Tibial artery (tissue), 4 donors: ENCODE data around the gene RNASEH2A.

Experiments
- DNase-seq, 2 donors: peaks; one replicate each; pipeline ENCODE4 v3.0.0-alpha.2; 2019
- H3K27ac ChIP-seq, 2 donors: fragments of 200-600 bp; sonication (generic) in 1 of 2; 1 replicate in 1 of 2; 2 replicates in 1 of 2; pipeline ENCODE4 v1.5.1; 2018 to 2019; ENCODE audit warnings: mild to moderate bottlenecking in 1 of 2
- H3K27me3 ChIP-seq, 2 donors: fragments of 200-600 bp; sonication (generic) in 1 of 2; one replicate each; pipeline versions ENCODE4 v1.5.1 to v1.6.0; 2016 to 2019
- H3K36me3 ChIP-seq, 3 donors: fragments of 200-600 bp; sonication (generic) in 2 of 3; one replicate each; pipeline ENCODE4 v1.5.1; 2016 to 2019; ENCODE audit warnings: mild to moderate bottlenecking in 2 of 3
- H3K4me1 ChIP-seq, 4 donors: fragments of 200-600 bp; sonication (generic) in 2 of 4; 1 replicate in 3 of 4; 2 replicates in 1 of 4; pipeline ENCODE4 v1.5.1; 2016 to 2019
- H3K4me3 ChIP-seq, 2 donors: fragments of 200-600 bp; sonication (generic) in 1 of 2; 1 replicate in 1 of 2; 2 replicates in 1 of 2; pipeline ENCODE4 v1.5.1; 2018 to 2019; ENCODE audit warnings: mild to moderate bottlenecking in 2 of 2
- H3K9me3 ChIP-seq, 3 donors: fragments of 200-600 bp; sonication (generic) in 1 of 3; one replicate each; pipeline ENCODE4 v1.5.1; 2016 to 2019
- CTCF ChIP-seq, 2 experiments: fragments of 200-600 bp in 1 of 2; fragments of 450-650 bp in 1 of 2; IDR thresholded peaks; one replicate each; pipeline ENCODE4 v1.5.1; 2017 to 2019; ENCODE audit warnings: antibody characterized with exemption in 2 of 2, mild to moderate bottlenecking in 1 of 2, moderate library complexity in 1 of 2
- intact Hi-C: fragments of 100-400 bp; cut with DNase I; formaldehyde crosslinking; loops from one replicate; pipeline ENCODE4 v1.15.0; 2023; ENCODE audit warnings: low total_unique reads

RNASEH2A gene

GRCh38 chr19:12772323-12772722 is 34.1 kb upstream of the RNASEH2A start:
- Histone ChIP-seq H3K4me3 (no peak overlapping the region), H3K27ac (peak overlapping the region in 1 of 2 donors; percentile 13), H3K9me3 (no peaks in the 10 kb centered on the region), H3K4me1 (peaks cover 0 to 26% (median 15%) of the 10 kb centered on the region in 4 donors), H3K27me3 (no peaks in the 10 kb centered on the region), H3K36me3 (peaks cover 0 to 31% (median 0%) of the 10 kb centered on the region in 3 donors)
- DNase-seq = no peak
- intact Hi-C loops = no loop called here
- TF ChIP-seq CTCF (IDR thresholded peaks at IDR 0.05) = no peak

- intact Hi-C loops = no loop called here
- no peaks in the 10 kb centered on the region for H3K27me3 ChIP-seq
- no peak for DNase-seq
- H3K27ac ChIP-seq = peak overlapping the region in 1 of 2 donors; percentile 20
- peak in 1 of 2 experiments; percentile 21 for TF ChIP-seq CTCF (IDR thresholded peaks at IDR 0.05)
- no peaks in the 10 kb centered on the region for H3K9me3 ChIP-seq
- peaks cover 0 to 21% (median 0%) of the 10 kb centered on the region in 3 donors for H3K36me3 ChIP-seq
- H3K4me1 ChIP-seq = peaks cover 0 to 38% (median 22%) of the 10 kb centered on the region in 4 donors
- no peak overlapping the region for H3K4me3 ChIP-seq
Measured at GRCh38 chr19:12773571-12773970, 32.8 kb upstream of the RNASEH2A start.

- Histone ChIP-seq H3K9me3 (no peaks in the 10 kb centered on the region), H3K4me3 (peak within 1 kb of the TSS; percentile 62 to 90), H3K36me3 (peaks cover 0 to 16% (median 0%) of the 10 kb centered on the region in 3 donors), H3K27me3 (no peaks in the 10 kb centered on the region), H3K27ac (peak within 1 kb of the TSS; percentile 83 to 91), H3K4me1 (peaks cover 0 to 49% (median 35%) of the 10 kb centered on the region in 4 donors)
- intact Hi-C loops = no loop called here
- peak in 1 of 2 donors; percentile 80 for DNase-seq
- TF ChIP-seq CTCF (IDR thresholded peaks at IDR 0.05) = no peak
Measured at GRCh38 chr19:12774588-12775555, 31.5 kb upstream of the RNASEH2A start, which contains the start of gene HOOK2. TSS of gene HOOK2 (minus strand) at chr19:12775552. CDS start at chr19:12775449, 103 bp downstream.

GRCh38 chr19:12777217-12778016 is 29.0 kb upstream of the RNASEH2A start:
- intact Hi-C loops = loop anchor here (2.0 kb wide), 1 partner anchor 15 kb away; no protein-coding TSS in a partner anchor
- H3K36me3 ChIP-seq = no peaks in the 10 kb centered on the region
- no peaks in the 10 kb centered on the region for H3K9me3 ChIP-seq
- peaks cover 0 to 53% (median 39%) of the 10 kb centered on the region in 4 donors for H3K4me1 ChIP-seq
- peak overlapping the region; percentile 90 to 91 for H3K27ac ChIP-seq
- H3K4me3 ChIP-seq = peak overlapping the region; percentile 61 to 63
- H3K27me3 ChIP-seq = no peaks in the 10 kb centered on the region
- peak; percentile 94 to 97 for TF ChIP-seq CTCF (IDR thresholded peaks at IDR 0.05)
- DNase-seq = peak; percentile 82 to 88
